DMS79 treated with DMSO at 0.1 percent for 48 hours (cell line): ENCODE data around the gene TTC9.

ENCODE experiments used
- DNase-seq: peaks from one replicate; lab custom pipeline; 2025; lab: John Stamatoyannopoulos, UW

Gene TTC9

DNA sequence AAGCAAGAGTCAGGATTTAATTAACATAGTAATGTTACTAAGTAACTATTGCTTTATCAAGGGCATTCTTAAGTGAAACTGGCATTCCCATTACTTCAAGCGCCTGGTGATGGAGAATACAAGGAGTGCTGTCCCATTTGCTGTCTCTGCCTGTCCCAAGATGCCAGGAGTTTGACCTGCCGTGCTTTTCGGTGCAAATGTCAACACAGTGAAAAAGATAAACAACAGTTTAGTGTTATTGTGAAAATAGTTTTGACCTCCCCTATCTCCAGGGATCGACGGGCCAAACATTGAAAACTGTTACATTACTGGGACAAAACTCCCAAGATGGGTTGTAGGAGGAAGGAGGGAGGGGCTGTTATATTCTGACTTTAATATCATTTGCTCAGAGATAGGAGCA is 74.8 kb downstream of the TTC9 start:
- DNase-seq, result no peak

GRCh38 chr14:70716958-70717357 is 75.2 kb downstream of the TTC9 start:
- DNase-seq, result no peak

DNA sequence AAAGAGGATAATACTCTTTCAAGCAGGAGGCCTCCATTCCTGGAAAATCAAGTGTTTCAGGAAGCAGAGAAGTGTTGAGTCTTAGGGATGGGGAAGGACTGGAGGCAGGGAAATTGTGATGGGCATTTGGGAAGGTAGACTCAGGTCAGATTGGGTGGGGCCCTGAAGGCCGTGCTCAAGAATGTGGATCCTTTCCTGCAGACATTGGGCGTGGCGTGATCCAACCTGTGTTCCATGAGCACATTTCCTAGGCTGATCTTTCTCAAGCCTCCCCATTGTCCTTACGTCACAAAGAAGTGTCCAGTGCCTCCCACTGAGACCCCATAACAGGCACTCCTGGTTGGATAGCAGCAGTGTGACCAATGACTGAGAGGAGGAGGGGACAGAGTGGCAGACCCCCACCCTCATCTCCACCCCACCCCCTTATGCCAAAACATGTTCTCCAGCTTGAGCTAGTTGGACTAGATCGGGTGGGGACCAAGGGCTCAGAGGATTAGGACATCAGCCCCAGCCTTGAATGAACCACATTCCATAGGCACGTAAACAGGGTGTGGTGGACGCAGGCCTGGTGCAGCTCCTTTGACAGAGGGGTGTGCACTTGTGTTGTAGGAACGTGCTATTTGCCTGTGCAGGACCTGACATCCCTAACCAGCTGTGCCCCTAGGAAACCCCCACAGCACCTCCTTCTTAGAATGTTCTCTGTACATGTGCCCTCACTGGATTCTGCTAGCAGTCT is 76.8 kb downstream of the TTC9 start:
- no peak for DNase-seq

- DNase-seq, result no peak
These were observed 79.8 kb downstream of the TTC9 start for GRCh38 chr14:70721542-70721941.

DNA sequence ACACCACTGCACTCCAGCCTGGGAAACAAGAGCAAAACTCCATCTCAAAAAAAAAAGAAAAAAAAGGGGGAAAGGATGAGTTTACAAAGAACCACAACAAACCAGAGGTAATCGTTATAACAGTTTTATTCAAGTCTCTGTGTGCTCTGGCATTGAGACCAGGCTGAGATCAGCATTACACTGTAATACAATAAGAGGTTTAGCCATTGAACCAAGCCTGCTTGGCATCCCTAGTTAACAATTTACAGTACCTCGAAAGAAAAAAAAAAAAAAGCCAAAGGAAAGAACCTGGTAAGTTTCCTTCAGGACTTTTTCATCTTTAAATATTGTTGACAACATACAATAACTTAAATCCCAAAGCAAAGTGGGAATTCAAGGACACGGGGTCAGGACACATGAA is 80.7 kb downstream of the TTC9 start:
- no peak for DNase-seq

DNA sequence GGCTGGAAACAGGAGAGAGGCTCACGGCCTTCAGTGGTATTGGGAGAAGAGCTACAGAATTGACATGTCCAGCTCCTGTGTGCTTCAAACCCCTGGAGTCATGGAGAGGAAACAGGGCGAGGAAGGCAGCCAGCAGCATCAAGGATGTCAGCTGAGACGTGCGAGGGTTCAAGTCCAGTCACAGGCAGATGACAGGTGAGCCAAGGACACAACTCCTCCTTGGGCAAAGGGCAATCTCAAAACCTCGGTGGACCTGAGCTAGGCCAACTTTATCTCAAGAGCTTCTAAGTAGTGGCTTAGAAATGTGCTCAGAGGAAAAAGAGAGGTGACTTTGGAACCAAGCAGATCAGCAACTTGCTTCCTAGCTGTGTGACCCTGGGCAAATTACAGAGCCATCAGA is 81.6 kb downstream of the TTC9 start:
- DNase-seq, result no peak

GRCh38 chr14:70724110-70724509 is 82.4 kb downstream of the TTC9 start:
- DNase-seq, result no peak

GRCh38 chr14:70724944-70725343 is 83.2 kb downstream of the TTC9 start:
- DNase-seq, result no peak
